Dermis blood vessel endothelial cell (primary cell): ENCODE results near the gene ATXN7L2. TPM values are rescaled to one million over a fixed set of nuclear protein-coding genes. Genes with fewer than 3 reads are reported as not detected.
A peak's percentile ranks its signal among the peaks of the same experiment; 100 is the strongest.

Source experiments
- DNase-seq: peaks from one replicate; pipeline ENCODE4 v3.0.0; 2010
- total RNA-seq: library from RNA; depleted of rRNA; stranded (reverse); fragments of >200 nt; gene quantifications from 2 replicates; pipeline ENCODE4 v1.2.3, GENCODE V29; 2014

ATXN7L2 gene
- total RNA-seq, 1 donor from 2014 or later = 1.5 TPM

GRCh38 chr1:109477821-109478220 lies 5.9 kb upstream of the ATXN7L2 start:
- no peak for DNase-seq

- no peak for DNase-seq
Measured at GRCh38 chr1:109478806-109479205, 4.9 kb upstream of the ATXN7L2 start.

DNA sequence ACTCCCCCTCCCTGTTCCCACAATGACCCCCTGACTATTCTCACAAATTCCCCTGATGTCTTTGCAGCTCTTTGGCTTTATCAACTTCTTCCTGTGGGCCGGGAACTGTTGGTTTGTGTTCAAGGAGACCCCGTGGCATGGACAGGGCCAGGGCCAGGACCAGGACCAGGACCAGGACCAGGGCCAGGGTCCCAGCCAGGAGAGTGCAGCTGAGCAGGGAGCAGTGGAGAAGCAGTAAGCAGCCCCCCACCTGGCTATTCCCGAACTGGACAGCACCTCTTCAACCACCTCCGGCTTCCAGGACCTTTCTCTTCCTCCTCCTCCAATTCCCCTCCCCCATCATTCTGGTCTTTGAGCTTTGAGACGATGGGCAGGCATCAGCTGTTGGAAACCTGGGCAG lies 4.4 kb upstream of the ATXN7L2 start:
- no peak for DNase-seq

GRCh38 chr1:109479901-109480300 lies 3.8 kb upstream of the ATXN7L2 start:
- no peak for DNase-seq

- DNase-seq = no peak
Measured at GRCh38 chr1:109481646-109482045, 2.1 kb upstream of the ATXN7L2 start.

DNA sequence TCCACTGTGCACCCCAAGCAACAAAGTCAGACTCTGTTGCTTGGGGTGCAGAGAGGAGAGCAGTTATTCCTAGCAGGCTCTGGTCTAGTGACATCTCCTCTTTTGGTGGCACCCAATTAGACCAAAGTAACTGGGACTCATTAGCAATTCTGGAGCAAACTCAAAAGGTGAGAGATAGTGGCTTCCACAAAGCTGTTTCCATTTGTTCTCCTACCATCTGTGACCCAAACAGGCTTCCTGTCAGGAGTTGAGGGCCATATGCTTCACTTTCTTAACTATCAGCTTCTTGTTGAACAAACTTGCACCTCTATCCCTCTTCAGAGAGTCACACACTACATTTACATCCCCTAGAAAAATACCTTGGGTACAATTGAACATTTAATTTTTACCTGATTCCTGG lies 1.5 kb upstream of the ATXN7L2 start:
- no peak for DNase-seq

GRCh38 chr1:109482791-109483671 lies 674 bp upstream of the ATXN7L2 start:
- DNase-seq = no peak

GRCh38 chr1:109484519-109484975 lies 842 bp downstream of the ATXN7L2 start:
- DNase-seq = no peak

DNA sequence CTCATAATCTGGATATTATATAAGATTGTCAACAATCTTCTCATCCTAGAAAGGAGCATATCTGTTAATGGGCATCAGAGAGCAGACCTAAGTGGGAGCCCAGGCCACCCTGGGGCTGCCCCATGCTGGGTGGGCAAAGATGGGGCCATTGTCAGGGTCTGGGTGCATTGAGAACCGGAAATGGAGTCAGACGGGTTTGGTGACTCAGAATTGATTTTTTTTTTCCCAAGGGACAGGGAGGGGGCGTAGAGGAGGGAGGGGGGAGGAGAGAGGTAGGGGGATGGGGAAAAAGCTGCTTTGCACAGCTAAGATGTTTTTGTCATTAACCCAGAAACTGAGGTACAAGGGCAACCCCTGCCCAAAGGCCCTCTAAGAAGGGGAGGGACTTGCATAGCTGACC lies 1.3 kb downstream of the ATXN7L2 start:
- no peak for DNase-seq

- DNase-seq = no peak
Measured at GRCh38 chr1:109487261-109487660, 3.6 kb downstream of the ATXN7L2 start.

GRCh38 chr1:109488201-109488600 lies 4.5 kb downstream of the ATXN7L2 start:
- no peak for DNase-seq

DNA sequence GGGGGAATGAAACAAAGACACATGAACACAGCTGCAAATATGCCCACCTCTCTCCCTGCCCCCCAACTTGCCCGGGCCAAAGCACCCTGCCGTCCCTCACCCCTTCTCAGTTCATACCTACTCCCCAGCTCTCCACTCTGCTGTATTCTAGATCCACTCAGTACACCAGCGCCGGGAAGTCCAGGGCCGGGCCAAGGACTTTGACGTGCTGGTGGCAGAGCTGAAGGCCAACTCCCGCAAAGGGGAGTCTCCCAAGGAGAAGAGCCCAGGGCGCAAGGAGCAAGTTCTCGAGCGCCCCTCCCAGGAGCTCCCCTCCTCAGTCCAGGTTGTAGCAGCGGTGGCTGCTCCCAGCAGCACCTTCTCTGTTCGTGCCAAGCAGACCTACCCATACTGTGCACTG lies 5.0 kb downstream of the ATXN7L2 start:
- DNase-seq = no peak

DNA sequence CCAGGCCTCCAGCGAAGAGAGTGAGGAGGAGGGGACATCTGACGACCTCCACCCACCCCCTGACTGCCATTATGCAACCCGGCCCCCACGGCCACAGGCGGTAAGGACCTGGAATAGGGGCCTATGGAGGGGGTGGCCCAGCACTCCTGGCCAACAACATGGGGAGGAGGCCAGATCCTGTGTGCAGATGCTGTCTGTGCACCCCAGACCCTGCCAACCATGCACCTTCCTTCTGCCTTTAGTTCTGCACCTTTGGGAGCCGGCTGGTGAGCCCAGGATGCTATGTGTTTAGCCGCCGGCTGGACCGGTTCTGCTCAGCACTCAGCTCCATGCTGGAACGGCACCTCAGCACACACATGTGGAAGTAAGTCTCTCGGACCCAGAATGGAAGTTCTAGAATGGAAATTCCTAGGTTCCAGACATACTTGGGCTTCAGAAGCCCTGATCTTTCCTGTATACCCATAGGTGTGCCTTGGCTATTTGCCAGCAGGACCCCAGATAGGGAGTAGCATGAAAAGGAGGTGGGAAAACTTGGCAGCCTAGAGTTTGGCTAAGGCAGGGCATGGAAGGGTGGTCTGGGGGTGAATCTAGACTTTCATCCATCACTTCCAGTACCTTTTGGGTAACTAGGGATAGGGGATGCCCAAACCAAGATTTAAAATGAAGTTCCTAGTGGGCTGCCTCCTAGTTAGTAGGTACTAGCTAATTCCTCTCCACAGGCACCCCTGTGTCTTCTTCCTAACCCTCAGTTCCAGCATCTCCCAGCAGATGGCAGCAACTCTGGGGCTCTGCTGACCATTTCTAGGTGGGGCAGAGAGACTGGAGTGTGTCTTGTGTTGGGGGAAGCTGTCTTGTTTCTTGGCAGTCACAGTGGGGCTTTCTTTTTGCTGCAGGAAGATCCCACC lies 6.6 kb downstream of the ATXN7L2 start:
- peak; percentile 83 for DNase-seq

DNA sequence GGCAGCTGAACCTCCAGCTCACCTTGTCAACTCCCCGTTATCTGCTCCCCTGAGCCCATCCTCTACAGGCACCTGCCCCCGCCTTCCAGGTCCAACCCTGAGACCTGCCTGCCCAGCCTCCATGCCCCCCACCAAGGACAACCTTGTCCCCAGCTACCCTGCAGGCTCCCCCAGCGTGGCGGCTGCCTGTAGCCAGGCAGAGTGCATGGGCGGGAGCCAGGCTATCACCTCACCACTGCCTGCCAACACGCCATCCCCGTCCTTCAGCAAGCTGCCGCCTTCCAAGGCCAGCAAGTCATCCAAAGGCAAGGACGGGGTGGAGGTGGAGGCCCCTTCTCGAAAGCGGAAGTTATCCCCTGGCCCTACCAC lies 7.2 kb downstream of the ATXN7L2 start:
- no peak for DNase-seq

DNA sequence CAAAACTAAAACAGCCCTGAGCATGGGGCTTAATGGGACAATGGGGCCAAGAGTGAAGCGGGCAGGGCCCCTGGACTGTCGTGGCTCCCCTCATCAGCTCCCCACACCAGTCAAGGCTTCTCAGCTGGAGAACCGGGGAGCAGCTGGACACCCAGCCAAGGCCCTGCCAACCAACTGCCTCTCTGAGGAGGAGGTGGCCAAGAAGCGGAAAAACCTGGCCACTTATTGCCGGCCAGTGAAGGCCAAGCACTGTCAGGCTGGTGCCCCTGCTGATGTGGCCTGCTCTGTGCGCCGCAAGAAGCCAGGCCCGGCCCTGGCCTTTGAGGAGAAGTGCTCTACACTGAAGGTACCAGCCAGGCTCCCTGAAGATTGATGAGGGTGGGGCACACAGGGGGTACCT lies 7.7 kb downstream of the ATXN7L2 start:
- DNase-seq = no peak

DNA sequence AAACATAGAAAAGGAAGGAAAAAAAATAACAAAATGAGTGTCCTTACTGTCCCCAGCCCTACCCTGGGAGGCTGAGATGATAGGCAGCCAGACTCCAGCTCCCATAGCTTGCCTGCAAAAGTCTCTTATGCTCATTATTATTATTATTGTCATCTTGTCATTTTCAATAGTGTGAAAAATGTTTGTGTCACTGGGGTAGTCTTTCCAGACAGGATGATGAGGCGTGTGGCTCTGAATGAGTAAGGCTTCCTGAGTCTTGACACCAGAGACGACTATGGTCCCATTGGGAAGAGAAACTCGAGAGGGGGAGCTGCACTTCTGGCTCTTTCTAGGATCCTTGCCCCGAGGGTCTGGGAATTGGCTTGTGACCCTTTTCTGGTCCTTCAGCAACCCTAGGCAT lies 9.1 kb downstream of the ATXN7L2 start:
- DNase-seq = peak; percentile 24

- DNase-seq = no peak
Measured at GRCh38 chr1:109493227-109493626, 9.5 kb downstream of the ATXN7L2 start.

- peak; percentile 91 for DNase-seq
Measured at GRCh38 chr1:109493805-109494539, 10.3 kb downstream of the ATXN7L2 start, which contains the start of gene CYB561D1. CYB561D1 (plus strand) TSS chr1:109494094; CDS start chr1:109494140, 46 bp downstream.

- no peak for DNase-seq
Measured at GRCh38 chr1:109495738-109496137, 12.0 kb downstream of the ATXN7L2 start.

- no peak for DNase-seq
Measured at GRCh38 chr1:109497449-109498160, 13.9 kb downstream of the ATXN7L2 start.

DNA sequence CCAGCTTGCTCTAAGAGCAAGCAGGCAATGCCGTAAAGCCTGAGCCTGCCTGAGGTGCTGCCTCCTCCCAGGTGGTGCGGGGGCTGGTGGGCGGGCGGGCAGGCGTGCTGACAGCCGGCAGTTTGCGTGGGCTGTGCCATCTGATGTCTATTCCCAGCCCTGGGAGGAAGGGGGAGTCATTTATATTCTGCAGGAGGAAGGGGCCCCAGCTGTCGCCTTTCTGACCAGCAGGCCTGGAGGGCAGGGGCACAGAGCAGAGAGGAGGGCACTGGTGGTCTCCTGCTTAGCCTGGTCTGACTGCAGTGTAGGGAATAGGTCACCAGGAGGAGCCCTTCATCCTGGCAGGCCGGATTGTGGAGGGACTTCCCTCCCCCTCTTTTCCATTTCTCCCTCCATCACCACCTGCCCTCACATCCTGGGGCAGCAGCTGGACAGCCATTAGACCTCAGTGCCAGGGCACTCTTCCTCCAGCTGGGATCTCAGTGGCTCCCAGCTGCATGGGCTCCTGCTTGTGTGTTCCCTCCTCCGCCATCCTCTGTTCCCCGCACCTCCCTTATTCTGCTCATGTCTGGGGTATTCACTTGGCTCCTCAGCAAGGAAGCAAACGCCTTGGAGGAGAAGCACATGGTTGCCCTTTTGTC lies 14.6 kb downstream of the ATXN7L2 start:
- DNase-seq = peak; percentile 59

DNA sequence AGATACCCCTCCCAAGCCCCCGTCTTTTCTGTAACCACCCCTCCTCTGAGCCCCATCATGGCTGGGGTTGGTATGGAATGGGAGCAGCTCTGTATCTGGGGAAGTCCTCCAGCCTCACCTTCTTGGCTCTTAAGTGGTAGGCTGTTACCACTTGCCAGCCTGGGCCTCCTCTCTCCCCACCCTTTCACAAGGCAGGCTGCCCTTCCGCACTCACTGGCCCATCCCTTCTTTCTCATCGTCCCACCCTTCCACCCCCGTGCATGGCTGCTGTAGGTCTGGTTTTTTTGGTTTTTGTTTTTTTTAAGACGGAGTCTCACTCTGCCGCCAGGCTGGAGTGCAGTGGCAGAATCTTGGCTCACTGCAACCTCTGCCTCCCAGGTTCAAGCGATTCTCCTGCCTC lies 15.4 kb downstream of the ATXN7L2 start:
- no peak for DNase-seq
